Lung (tissue), 12 donors: ENCODE data around the gene ZNF536. TPM values are rescaled to one million over a fixed set of nuclear protein-coding genes. Genes with fewer than 3 reads are reported as not detected.

Source experiments
- ATAC-seq: fragments of 200-7000 bp; cut with Tn5 transposase; one replicate; pipeline ENCODE4 v1.9.1; 2020; ENCODE audit warnings: moderate number of reproducible peaks; ENCODE audit not compliant: insufficient read depth, low FRiP score
- DNase-seq, 3 donors: peaks; one replicate each; pipeline ENCODE4 v3.0.0-alpha.2; 2013 to 2017
- H3K27ac ChIP-seq, 2 donors: one replicate each; pipeline ENCODE4 v1.5.1; 2013; ENCODE audit warnings: mild to moderate bottlenecking in 2 of 2, moderate library complexity in 2 of 2, control low read depth in 1 of 2, inconsistent platforms in 1 of 2, low read depth in 1 of 2, low read length in 1 of 2
- H3K27me3 ChIP-seq, 3 donors: one replicate each; pipeline ENCODE4 v1.5.1; 2013; ENCODE audit warnings: low read length in 2 of 3; ENCODE audit not compliant: control insufficient read depth in 3 of 3, insufficient read depth in 3 of 3
- H3K36me3 ChIP-seq, 4 donors: one replicate each; pipeline ENCODE4 v1.5.1; 2013; ENCODE audit warnings: low read length in 4 of 4, mild to moderate bottlenecking in 1 of 4, moderate library complexity in 1 of 4; ENCODE audit not compliant: control insufficient read depth in 4 of 4, insufficient read depth in 4 of 4
- H3K4me1 ChIP-seq, 5 donors: one replicate each; pipeline ENCODE4 v1.5.1; 2013; ENCODE audit warnings: low read length in 5 of 5, mild to moderate bottlenecking in 2 of 5, moderate library complexity in 1 of 5; ENCODE audit not compliant: control insufficient read depth in 5 of 5, insufficient read depth in 5 of 5
- H3K4me3 ChIP-seq: one replicate; pipeline ENCODE4 v1.5.1; 2013; ENCODE audit warnings: mild to moderate bottlenecking, control low read depth, moderate library complexity
- H3K9ac ChIP-seq, 2 donors: one replicate each; pipeline ENCODE4 v1.5.1; 2013; ENCODE audit warnings: low read length in 2 of 2, control low read depth in 1 of 2; ENCODE audit not compliant: insufficient read depth in 1 of 2
- H3K9me3 ChIP-seq, 4 donors: one replicate each; pipeline ENCODE4 v1.5.1; 2013; ENCODE audit warnings: low read length in 3 of 4, mild to moderate bottlenecking in 1 of 4, moderate library complexity in 1 of 4; ENCODE audit not compliant: control insufficient read depth in 4 of 4, insufficient read depth in 3 of 4
- CTCF ChIP-seq: IDR thresholded peaks from 2 replicates; pipeline ENCODE4 v1.5.1; 2012; ENCODE audit warnings: mild to moderate bottlenecking; ENCODE audit errors: control extremely low read depth, extremely low read depth
- WGBS, 2 donors: extraction: QIAGEN DNeasy Blood & Tissue Kit; methylation state at CpG; one replicate each; pipeline ENCODE4 v1.1.7; 2013; 5-methylcytosine and 5-hydroxymethylcytosine counted together
- polyA plus RNA-seq, 2 donors: library from polyadenylated mRNA; stranded (reverse); fragments of 200-250 nt; gene quantifications; one replicate each; pipeline ENCODE4 v1.2.1, GENCODE V29; 2013
- total RNA-seq, 2 donors: library from RNA; depleted of rRNA in 1 of 2; stranded (reverse); fragments of >200 nt in 1 of 2; gene quantifications; one replicate each; pipeline ENCODE4 v1.2.1, GENCODE V29; 2014 to 2021
- donor health status: control.
- donor health status: control.
- donor health status: Bipolar disorder and iron deficiency.
- donor health status: healthy.
- donor health status: DM: yes; HTN: yes; CAD: no.

Gene ZNF536
- total and polyA plus RNA-seq, 4 donors: 0.07 to 5.6 (median 0.21) TPM

GRCh38 chr19:30540761-30541160 is 168.6 kb downstream of the ZNF536 start:
- TF ChIP-seq CTCF: no peak
- 53 to 55% methylated on average over 6 of the region's 6 CpGs for WGBS, 2 donors
- Histone ChIP-seq H3K27me3 (no peaks in the 10 kb centered on the region), H3K36me3 (no peaks in the 10 kb centered on the region), H3K9me3 (peaks cover 0 to 2% (median 0%) of the 10 kb centered on the region in 4 donors), H3K27ac (no peak overlapping the region), H3K4me1 (no peaks in the 10 kb centered on the region), H3K4me3 (no peak overlapping the region), H3K9ac (no peak overlapping the region)
- no peak for ATAC-seq
- DNase-seq: no peak

GRCh38 chr19:30541575-30541974 is 169.4 kb downstream of the ZNF536 start:
- Histone ChIP-seq H3K9me3 (peaks cover 0 to 2% (median 0%) of the 10 kb centered on the region in 4 donors), H3K4me3 (no peak overlapping the region), H3K4me1 (peaks cover 0 to 4% (median 0%) of the 10 kb centered on the region in 5 donors), H3K27ac (no peak overlapping the region), H3K27me3 (no peaks in the 10 kb centered on the region), H3K9ac (no peak overlapping the region), H3K36me3 (no peaks in the 10 kb centered on the region)
- no peak for DNase-seq
- TF ChIP-seq CTCF: no peak
- ATAC-seq: no peak

GRCh38 chr19:30543243-30543945 is 171.2 kb downstream of the ZNF536 start:
- 90 to 92% methylated on average over 9 of the region's 9 CpGs for WGBS, 2 donors
- Histone ChIP-seq H3K36me3 (no peaks in the 10 kb centered on the region), H3K9ac (no peak overlapping the region), H3K9me3 (peaks cover 0 to 2% (median 0%) of the 10 kb centered on the region in 4 donors), H3K4me1 (peaks cover 0 to 12% (median 0%) of the 10 kb centered on the region in 5 donors), H3K27ac (no peak overlapping the region), H3K27me3 (no peaks in the 10 kb centered on the region), H3K4me3 (no peak overlapping the region)
- TF ChIP-seq CTCF: no peak
- ATAC-seq (no peak), DNase-seq (no peak)

- ATAC-seq: no peak
- TF ChIP-seq CTCF: no peak
- WGBS, 2 donors: 88 to 93% methylated on average over 7 of the region's 7 CpGs
Measured at GRCh38 chr19:30545752-30546151, 173.6 kb downstream of the ZNF536 start.

More at GRCh38 chr19:30545752-30546151, 173.6 kb downstream of the ZNF536 start:
- Histone ChIP-seq H3K4me1 (peaks cover 0 to 14% (median 0%) of the 10 kb centered on the region in 5 donors), H3K27me3 (no peaks in the 10 kb centered on the region), H3K27ac (no peak overlapping the region), H3K9me3 (no peaks in the 10 kb centered on the region), H3K9ac (no peak overlapping the region), H3K36me3 (no peaks in the 10 kb centered on the region), H3K4me3 (no peak overlapping the region)
- no peak for DNase-seq
